ENCODE data around the gene ANKRD40CL. TPM values are rescaled to one million over a fixed set of nuclear protein-coding genes. Genes with fewer than 3 reads are reported as not detected.

ANKRD40CL gene
- total and polyA plus RNA-seq, 2 donors = 0.05 TPM; not detected in 1

- H3K27ac ChIP-seq (ENCODE audit: low read depth in 1 of 2, low read length in 1 of 2) = no peak overlapping the region
- peaks cover 0 to 4% of the 10 kb centered on the region in 2 donors for H3K4me1 ChIP-seq (ENCODE audit: control insufficient read depth in 2 of 2, insufficient read depth in 2 of 2, low read length in 2 of 2)
- H3K4me3 ChIP-seq (ENCODE audit: low read length in 2 of 2) = no peak overlapping the region
- DNase-seq (ENCODE audit: low read depth in 6 of 9, low spot score in 9 of 9) = no peak
- peaks cover 6 to 21% of the 10 kb centered on the region in 2 donors for H3K36me3 ChIP-seq (ENCODE audit: control insufficient read depth in 2 of 2, insufficient read depth in 2 of 2, low read length in 1 of 2)
- no peaks in the 10 kb centered on the region for H3K27me3 ChIP-seq (ENCODE audit: control insufficient read depth in 2 of 2, insufficient read depth in 1 of 2, low read length in 1 of 2)
- WGBS = 88% methylated on average over 5 of the region's 5 CpGs
- H3K9me3 ChIP-seq (ENCODE audit: control insufficient read depth in 2 of 2, insufficient read depth in 1 of 2, low read length in 1 of 2) = no peaks in the 10 kb centered on the region
Measured at GRCh38 chr17:50758524-50758923, 8.8 kb downstream of the ANKRD40CL start.

- Histone ChIP-seq H3K27ac (ENCODE audit: low read depth in 1 of 2, low read length in 1 of 2) (no peak overlapping the region), H3K4me1 (ENCODE audit: control insufficient read depth in 2 of 2, insufficient read depth in 2 of 2, low read length in 2 of 2) (no peaks in the 10 kb centered on the region), H3K27me3 (ENCODE audit: control insufficient read depth in 2 of 2, insufficient read depth in 1 of 2, low read length in 1 of 2) (no peaks in the 10 kb centered on the region), H3K4me3 (ENCODE audit: low read length in 2 of 2) (no peak overlapping the region), H3K9me3 (ENCODE audit: control insufficient read depth in 2 of 2, insufficient read depth in 1 of 2, low read length in 1 of 2) (no peaks in the 10 kb centered on the region), H3K36me3 (ENCODE audit: control insufficient read depth in 2 of 2, insufficient read depth in 2 of 2, low read length in 1 of 2) (peaks cover 23 to 53% of the 10 kb centered on the region in 2 donors)
- DNase-seq (ENCODE audit: low read depth in 6 of 9, low spot score in 9 of 9) = no peak
- 88% methylated on average over 2 of the region's 2 CpGs for WGBS
Measured at GRCh38 chr17:50754521-50754920, 12.8 kb downstream of the ANKRD40CL start.

- no peak overlapping the region for H3K4me3 ChIP-seq (ENCODE audit: low read length in 2 of 2)
- no peaks in the 10 kb centered on the region for H3K4me1 ChIP-seq (ENCODE audit: control insufficient read depth in 2 of 2, insufficient read depth in 2 of 2, low read length in 2 of 2)
- no peak for DNase-seq (ENCODE audit: low read depth in 6 of 9, low spot score in 9 of 9)
- peaks cover 45 to 91% of the 10 kb centered on the region in 2 donors for H3K36me3 ChIP-seq (ENCODE audit: control insufficient read depth in 2 of 2, insufficient read depth in 2 of 2, low read length in 1 of 2)
- H3K27me3 ChIP-seq (ENCODE audit: control insufficient read depth in 2 of 2, insufficient read depth in 1 of 2, low read length in 1 of 2) = no peaks in the 10 kb centered on the region
- no peak overlapping the region for H3K27ac ChIP-seq (ENCODE audit: low read depth in 1 of 2, low read length in 1 of 2)
- 90% methylated on average over 6 of the region's 6 CpGs for WGBS
- H3K9me3 ChIP-seq (ENCODE audit: control insufficient read depth in 2 of 2, insufficient read depth in 1 of 2, low read length in 1 of 2) = no peaks in the 10 kb centered on the region
Measured at GRCh38 chr17:50749245-50749644, 18.1 kb downstream of the ANKRD40CL start.

- peaks cover 54 to 97% of the 10 kb centered on the region in 2 donors for H3K36me3 ChIP-seq (ENCODE audit: control insufficient read depth in 2 of 2, insufficient read depth in 2 of 2, low read length in 1 of 2)
- H3K27ac ChIP-seq (ENCODE audit: low read depth in 1 of 2, low read length in 1 of 2) = no peak overlapping the region
- no peaks in the 10 kb centered on the region for H3K4me1 ChIP-seq (ENCODE audit: control insufficient read depth in 2 of 2, insufficient read depth in 2 of 2, low read length in 2 of 2)
- no peaks in the 10 kb centered on the region for H3K27me3 ChIP-seq (ENCODE audit: control insufficient read depth in 2 of 2, insufficient read depth in 1 of 2, low read length in 1 of 2)
- WGBS = 98% methylated on average over 12 of the region's 12 CpGs
- no peaks in the 10 kb centered on the region for H3K9me3 ChIP-seq (ENCODE audit: control insufficient read depth in 2 of 2, insufficient read depth in 1 of 2, low read length in 1 of 2)
- DNase-seq (ENCODE audit: low read depth in 6 of 9, low spot score in 9 of 9) = no peak
- no peak overlapping the region for H3K4me3 ChIP-seq (ENCODE audit: low read length in 2 of 2)
Measured at GRCh38 chr17:50745631-50746030, 21.7 kb downstream of the ANKRD40CL start.

- Histone ChIP-seq H3K4me3 (ENCODE audit: low read length in 2 of 2) (no peak overlapping the region), H3K27me3 (ENCODE audit: control insufficient read depth in 2 of 2, insufficient read depth in 1 of 2, low read length in 1 of 2) (no peaks in the 10 kb centered on the region), H3K4me1 (ENCODE audit: control insufficient read depth in 2 of 2, insufficient read depth in 2 of 2, low read length in 2 of 2) (no peaks in the 10 kb centered on the region), H3K27ac (ENCODE audit: low read depth in 1 of 2, low read length in 1 of 2) (no peak overlapping the region), H3K9me3 (ENCODE audit: control insufficient read depth in 2 of 2, insufficient read depth in 1 of 2, low read length in 1 of 2) (no peaks in the 10 kb centered on the region), H3K36me3 (ENCODE audit: control insufficient read depth in 2 of 2, insufficient read depth in 2 of 2, low read length in 1 of 2) (peaks cover 42 to 71% of the 10 kb centered on the region in 2 donors)
- no peak for DNase-seq (ENCODE audit: low read depth in 6 of 9, low spot score in 9 of 9)
- WGBS = 62% methylated on average over 2 of the region's 2 CpGs
Measured at GRCh38 chr17:50739098-50739497, 28.2 kb downstream of the ANKRD40CL start.

GRCh38 chr17:50737118-50737698, 30.1 kb downstream of the ANKRD40CL start:
- no peak overlapping the region for H3K4me3 ChIP-seq (ENCODE audit: low read length in 2 of 2)
- no peak for DNase-seq (ENCODE audit: low read depth in 6 of 9, low spot score in 9 of 9)
- no peaks in the 10 kb centered on the region for H3K27me3 ChIP-seq (ENCODE audit: control insufficient read depth in 2 of 2, insufficient read depth in 1 of 2, low read length in 1 of 2)
- no peaks in the 10 kb centered on the region for H3K9me3 ChIP-seq (ENCODE audit: control insufficient read depth in 2 of 2, insufficient read depth in 1 of 2, low read length in 1 of 2)
- WGBS = over 99% methylated on average over 2 of the region's 2 CpGs
- H3K4me1 ChIP-seq (ENCODE audit: control insufficient read depth in 2 of 2, insufficient read depth in 2 of 2, low read length in 2 of 2) = no peaks in the 10 kb centered on the region
- H3K36me3 ChIP-seq (ENCODE audit: control insufficient read depth in 2 of 2, insufficient read depth in 2 of 2, low read length in 1 of 2) = peaks cover 30 to 54% of the 10 kb centered on the region in 2 donors
- no peak overlapping the region for H3K27ac ChIP-seq (ENCODE audit: low read depth in 1 of 2, low read length in 1 of 2)

- H3K4me1 ChIP-seq (ENCODE audit: control insufficient read depth in 2 of 2, insufficient read depth in 2 of 2, low read length in 2 of 2) = no peaks in the 10 kb centered on the region
- no peaks in the 10 kb centered on the region for H3K9me3 ChIP-seq (ENCODE audit: control insufficient read depth in 2 of 2, insufficient read depth in 1 of 2, low read length in 1 of 2)
- WGBS = 94% methylated on average over 3 of the region's 3 CpGs
- no peak overlapping the region for H3K4me3 ChIP-seq (ENCODE audit: low read length in 2 of 2)
- no peak for DNase-seq (ENCODE audit: low read depth in 6 of 9, low spot score in 9 of 9)
- H3K27ac ChIP-seq (ENCODE audit: low read depth in 1 of 2, low read length in 1 of 2) = no peak overlapping the region
- H3K36me3 ChIP-seq (ENCODE audit: control insufficient read depth in 2 of 2, insufficient read depth in 2 of 2, low read length in 1 of 2) = peaks cover 13 to 37% of the 10 kb centered on the region in 2 donors
- H3K27me3 ChIP-seq (ENCODE audit: control insufficient read depth in 2 of 2, insufficient read depth in 1 of 2, low read length in 1 of 2) = no peaks in the 10 kb centered on the region
Measured at GRCh38 chr17:50735287-50735686, 32.0 kb downstream of the ANKRD40CL start.

- H3K4me3 ChIP-seq (ENCODE audit: low read length in 2 of 2) = no peak overlapping the region
- DNase-seq (ENCODE audit: low read depth in 6 of 9, low spot score in 9 of 9) = no peak
- H3K9me3 ChIP-seq (ENCODE audit: control insufficient read depth in 2 of 2, insufficient read depth in 1 of 2, low read length in 1 of 2) = no peaks in the 10 kb centered on the region
- no peak overlapping the region for H3K27ac ChIP-seq (ENCODE audit: low read depth in 1 of 2, low read length in 1 of 2)
- no peaks in the 10 kb centered on the region for H3K4me1 ChIP-seq (ENCODE audit: control insufficient read depth in 2 of 2, insufficient read depth in 2 of 2, low read length in 2 of 2)
- 92% methylated on average over 7 of the region's 7 CpGs for WGBS
- H3K36me3 ChIP-seq (ENCODE audit: control insufficient read depth in 2 of 2, insufficient read depth in 2 of 2, low read length in 1 of 2) = peaks cover 0 to 6% of the 10 kb centered on the region in 2 donors
- no peaks in the 10 kb centered on the region for H3K27me3 ChIP-seq (ENCODE audit: control insufficient read depth in 2 of 2, insufficient read depth in 1 of 2, low read length in 1 of 2)
Measured at GRCh38 chr17:50731575-50732460, 35.5 kb downstream of the ANKRD40CL start.
